Loucy (cell line): ENCODE measurements around the gene DDAH2.

ENCODE experiments used
- CTCF ChIP-seq: fragments of 200-600 bp; sonication (generic); conservative IDR thresholded peaks from 2 replicates; pipeline ENCODE4 v1.5.1; 2014; ENCODE audit warnings: mild to moderate bottlenecking, antibody characterized with exemption, low read length
- EZH2phosphoT487 ChIP-seq: fragments of 200-600 bp; IDR thresholded peaks from 2 replicates; pipeline ENCODE4 v1.6.1; 2018; ENCODE audit warnings: antibody characterized with exemption, mild to moderate bottlenecking, moderate library complexity, borderline replicate concordance

- TF ChIP-seq CTCF (no peak), EZH2phosphoT487 (no peak)
These were observed 47.9 kb downstream of the DDAH2 start for GRCh38 chr6:31681135-31681671.
